Adipocyte (in vitro differentiated cells): ENCODE results near the gene CAPN11.

Source experiments
- DNase-seq: peaks from one replicate; pipeline ENCODE4 v3.0.0-alpha.2; 2015; ENCODE audit warnings: low read depth
- H3K27me3 ChIP-seq: replicated peaks from 2 replicates; pipeline ENCODE4 v1.7.0; 2013; ENCODE audit warnings: mild to moderate bottlenecking, low read length, moderate library complexity; ENCODE audit not compliant: control insufficient read depth, insufficient read depth
- H3K36me3 ChIP-seq: 2 replicates; pipeline ENCODE4 v1.7.0; 2013; ENCODE audit warnings: low read length, mild to moderate bottlenecking, moderate library complexity; ENCODE audit not compliant: control insufficient read depth, insufficient read depth, severe bottlenecking
- H3K4me1 ChIP-seq: 2 replicates; pipeline ENCODE4 v1.7.0; 2013; ENCODE audit warnings: mild to moderate bottlenecking, low read length, moderate library complexity; ENCODE audit not compliant: control insufficient read depth, insufficient read depth
- H3K4me3 ChIP-seq: 2 replicates; pipeline ENCODE4 v1.7.0; 2013; ENCODE audit warnings: mild to moderate bottlenecking, low read length, moderate library complexity
- H3K9ac ChIP-seq: 2 replicates; pipeline ENCODE4 v1.7.0; 2013; ENCODE audit warnings: mild to moderate bottlenecking, low read length, moderate library complexity
- H3K9me3 ChIP-seq: 2 replicates; pipeline ENCODE4 v1.7.0; 2013; ENCODE audit warnings: mild to moderate bottlenecking, low read length, moderate library complexity; ENCODE audit not compliant: control insufficient read depth

Gene CAPN11

DNA sequence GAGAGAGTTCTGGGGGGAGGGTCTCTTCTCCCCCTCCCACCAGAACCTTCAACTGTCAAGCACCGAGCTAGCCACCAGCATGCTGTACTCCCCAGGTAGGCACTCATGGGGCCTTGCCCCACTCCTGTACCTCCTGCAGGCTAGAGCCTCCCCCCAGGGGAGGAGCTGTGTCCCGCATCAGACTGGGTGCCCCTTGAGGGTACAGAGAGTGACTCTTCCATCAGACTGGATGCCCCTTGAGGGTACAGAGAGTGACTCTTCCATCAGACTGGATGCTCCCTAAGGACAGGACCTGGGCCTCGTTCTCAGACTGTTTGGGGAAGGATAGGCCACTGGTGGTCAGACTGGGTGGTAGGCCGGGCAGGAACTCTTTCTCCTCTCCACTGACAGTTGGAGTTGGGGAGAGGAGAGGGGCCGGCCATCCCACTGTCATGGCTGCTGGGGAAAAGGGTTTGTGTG lies at the start of gene CAPN11:
Gene CAPN11 (plus strand): TSS at position 51 of the 459 bp plus-strand sequence. CDS start 29 bp downstream, at position 80.
- DNase-seq, result no peak
- Histone ChIP-seq H3K36me3 (no peaks in the 10 kb centered on the region), H3K4me1 (peaks cover 12% of the 10 kb centered on the region), H3K27me3 (peaks cover 7% of the 10 kb centered on the region), H3K9me3 (no peaks in the 10 kb centered on the region), H3K4me3 (no peak within 1 kb of the TSS), H3K9ac (no peak within 1 kb of the TSS)

DNA sequence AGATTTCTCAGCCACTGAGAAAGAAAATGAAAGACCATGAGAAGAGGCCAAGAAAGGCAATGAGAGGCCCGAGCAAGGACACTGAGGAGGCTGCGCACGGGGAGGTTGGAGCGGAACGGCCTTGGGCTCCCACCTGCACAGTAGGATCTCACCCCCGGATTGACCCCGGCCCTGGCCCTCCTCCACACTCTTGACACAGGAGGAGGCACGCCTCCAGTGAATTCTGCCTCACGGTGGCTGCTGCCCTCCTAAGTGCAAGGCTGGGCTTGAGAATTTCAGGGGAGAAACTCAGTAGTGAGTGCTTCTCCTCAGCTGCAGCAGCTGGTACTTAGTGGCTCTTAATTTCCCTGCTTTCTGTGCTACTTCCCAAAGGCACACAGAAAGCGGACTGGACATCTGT lies 49.4 kb upstream of the CAPN11 start:
- peaks cover 56% of the 10 kb centered on the region for H3K36me3 ChIP-seq
- no peaks in the 10 kb centered on the region for H3K9me3 ChIP-seq

DNA sequence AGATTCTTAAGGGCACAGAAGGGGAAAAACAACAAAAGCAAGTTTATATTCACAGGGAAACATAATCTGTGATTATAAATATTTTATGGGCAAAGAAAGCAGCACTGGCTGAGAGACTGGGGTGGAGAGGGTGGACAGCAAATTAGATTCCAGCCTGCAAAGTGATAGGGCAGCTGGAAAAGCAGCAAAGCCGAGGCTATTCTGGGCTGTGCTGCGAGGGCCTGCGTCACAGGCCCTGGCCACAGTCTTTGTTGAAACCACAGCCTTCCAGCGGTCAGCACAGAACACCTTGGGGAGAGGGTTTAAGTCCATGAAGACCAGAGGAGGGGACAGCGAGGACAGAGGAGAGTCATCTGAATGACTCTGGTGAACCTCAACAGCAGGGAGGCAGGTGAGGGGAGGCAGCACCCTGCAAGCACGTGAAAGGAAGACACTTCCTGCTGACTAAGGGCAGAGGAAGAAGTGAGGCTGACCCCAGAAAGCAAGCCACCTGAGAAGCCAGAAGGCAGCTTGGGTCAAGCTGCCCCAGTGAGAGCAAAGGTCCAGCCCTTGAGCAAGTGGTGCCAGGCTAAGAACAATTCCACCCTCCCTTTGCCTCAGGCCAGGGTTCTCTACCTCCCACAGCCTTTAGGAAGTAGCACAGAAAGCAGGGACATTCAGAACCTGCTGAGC lies 48.5 kb upstream of the CAPN11 start:
- DNase-seq, result no peak
- peaks cover 17% of the 10 kb centered on the region for H3K4me1 ChIP-seq
- no peaks in the 10 kb centered on the region for H3K9me3 ChIP-seq
- H3K27me3 ChIP-seq, result no peaks in the 10 kb centered on the region
- no peak overlapping the region for H3K4me3 ChIP-seq
- H3K36me3 ChIP-seq, result peaks cover 56% of the 10 kb centered on the region
- no peak overlapping the region for H3K9ac ChIP-seq

More for the DNA sequence above, 49.4 kb upstream of the CAPN11 start:
- peaks cover 17% of the 10 kb centered on the region for H3K4me1 ChIP-seq
- H3K9ac ChIP-seq, result no peak overlapping the region
- DNase-seq, result no peak
- no peak overlapping the region for H3K4me3 ChIP-seq
- H3K27me3 ChIP-seq, result no peaks in the 10 kb centered on the region

DNA sequence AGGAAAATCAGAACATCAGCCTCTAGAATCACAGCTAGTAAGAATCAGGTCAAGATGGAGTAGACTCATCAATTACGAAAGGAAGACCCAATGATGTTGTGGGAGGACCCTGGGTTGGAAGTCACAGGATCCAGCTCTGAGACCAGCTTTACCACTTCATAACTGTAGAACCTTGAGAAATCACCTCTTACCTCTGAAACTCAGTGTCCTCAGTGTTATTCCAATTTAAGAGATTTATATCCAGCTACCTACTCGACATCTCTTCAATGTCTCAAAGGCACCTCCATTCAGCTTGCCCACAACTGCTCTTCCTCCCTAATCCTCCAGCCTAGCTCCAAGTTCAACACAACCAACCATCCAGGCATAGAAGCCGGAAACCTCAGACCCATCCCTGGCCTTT lies 47.7 kb upstream of the CAPN11 start:
- DNase-seq, result no peak
- peaks cover 60% of the 10 kb centered on the region for H3K36me3 ChIP-seq

DNA sequence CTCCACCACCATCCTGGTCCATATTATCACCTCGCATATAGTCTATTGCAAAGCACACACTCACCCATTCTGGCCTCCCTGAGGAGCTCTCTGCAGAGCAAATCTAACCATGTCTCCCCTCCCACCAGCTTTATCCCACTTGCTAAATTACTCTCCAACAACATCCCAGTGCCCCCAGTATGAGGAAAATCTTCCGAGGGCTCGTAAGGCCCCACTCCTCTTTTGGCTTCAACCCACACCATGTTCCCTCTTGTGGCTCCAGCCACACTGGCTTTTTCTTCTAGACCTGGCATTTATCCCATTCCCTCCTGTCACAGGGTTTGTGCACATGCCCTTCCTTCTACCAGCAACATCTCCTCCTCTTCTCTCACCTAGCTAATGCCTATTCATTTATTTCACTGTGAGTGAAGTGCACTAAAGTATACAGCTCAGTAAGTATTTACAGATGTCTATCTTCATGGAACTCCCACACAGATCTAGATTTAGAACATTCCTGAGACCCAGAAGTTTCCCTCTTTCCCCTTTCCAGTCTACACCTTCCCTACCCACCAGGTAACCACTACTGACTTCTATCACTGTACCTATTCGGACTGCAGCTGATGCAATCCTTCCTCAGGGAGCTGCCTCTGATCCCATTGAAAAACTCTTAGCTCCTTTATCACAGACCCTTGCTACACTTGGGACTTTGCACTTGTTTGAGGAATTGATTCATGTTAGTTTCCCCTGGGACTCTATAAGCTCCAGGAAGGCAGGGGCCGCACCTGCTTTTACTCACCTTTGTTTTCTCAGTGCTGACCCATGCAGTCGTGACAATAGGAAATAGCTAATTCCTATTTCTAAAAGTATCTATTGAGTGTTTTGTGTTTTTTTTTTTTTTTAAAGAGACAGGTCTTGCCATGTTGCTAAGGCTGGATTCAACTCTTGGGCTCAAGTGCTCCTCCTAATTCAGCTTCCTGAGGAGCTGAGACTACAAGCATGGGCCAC lies 46.9 kb upstream of the CAPN11 start:
- H3K36me3 ChIP-seq, result peaks cover 60% of the 10 kb centered on the region
- no peaks in the 10 kb centered on the region for H3K9me3 ChIP-seq

More for the DNA sequence above, 47.7 kb upstream of the CAPN11 start:
- H3K27me3 ChIP-seq, result no peaks in the 10 kb centered on the region
- H3K4me3 ChIP-seq, result no peak overlapping the region
- peaks cover 17% of the 10 kb centered on the region for H3K4me1 ChIP-seq
- H3K9ac ChIP-seq, result no peak overlapping the region
- H3K9me3 ChIP-seq, result no peaks in the 10 kb centered on the region

DNA sequence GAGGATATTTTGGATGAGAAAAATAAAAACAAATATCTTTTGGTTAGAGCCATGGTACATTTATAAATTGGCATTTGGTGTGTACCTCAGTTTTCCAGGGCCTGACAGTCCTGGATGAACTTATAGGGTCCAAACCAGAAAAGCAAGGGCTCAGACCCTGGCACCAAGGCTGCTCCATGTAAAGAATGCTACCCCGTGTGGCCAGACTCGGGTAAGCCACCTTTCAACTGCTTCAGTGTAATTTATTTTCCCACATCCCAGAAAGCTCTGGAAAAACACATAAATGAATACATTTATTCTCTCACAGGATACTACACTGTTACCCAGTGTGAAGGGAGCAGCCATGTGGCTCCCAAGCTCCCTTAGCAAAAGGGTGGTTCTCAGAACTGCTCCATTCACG lies 45.2 kb upstream of the CAPN11 start:
- Histone ChIP-seq H3K36me3 (peaks cover 54% of the 10 kb centered on the region), H3K9ac (no peak overlapping the region), H3K4me3 (no peak overlapping the region), H3K9me3 (no peaks in the 10 kb centered on the region), H3K4me1 (peaks cover 27% of the 10 kb centered on the region), H3K27me3 (no peaks in the 10 kb centered on the region)
- no peak for DNase-seq

More for the DNA sequence above, 46.9 kb upstream of the CAPN11 start:
- no peaks in the 10 kb centered on the region for H3K27me3 ChIP-seq
- no peak overlapping the region for H3K4me3 ChIP-seq
- peaks cover 17% of the 10 kb centered on the region for H3K4me1 ChIP-seq
- no peak overlapping the region for H3K9ac ChIP-seq
- no peak for DNase-seq

DNA sequence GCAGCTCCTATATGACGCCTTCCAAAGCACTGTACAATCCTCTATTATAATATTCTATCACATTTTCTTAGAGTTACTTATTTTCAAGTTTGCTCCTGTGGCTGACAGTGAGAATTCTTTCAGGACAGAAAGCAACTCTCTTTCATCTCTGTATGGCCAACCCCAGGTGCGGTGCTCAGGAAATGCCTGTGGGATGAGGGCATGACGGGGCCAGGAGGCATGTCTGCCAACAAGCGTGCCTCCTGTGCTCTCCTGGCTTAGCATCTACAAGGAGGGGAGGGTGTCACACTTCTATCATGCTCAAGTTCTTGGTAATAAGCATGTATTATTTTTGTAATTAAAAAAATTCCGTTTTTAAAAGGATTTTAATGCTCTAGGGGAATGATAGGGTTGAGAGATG lies 42.8 kb upstream of the CAPN11 start:
- H3K4me1 ChIP-seq, result peaks cover 35% of the 10 kb centered on the region
- no peaks in the 10 kb centered on the region for H3K9me3 ChIP-seq
- H3K27me3 ChIP-seq, result no peaks in the 10 kb centered on the region
- H3K9ac ChIP-seq, result peak overlapping the region; percentile 67
- peak overlapping the region; percentile 68 for H3K4me3 ChIP-seq
- H3K36me3 ChIP-seq, result peaks cover 41% of the 10 kb centered on the region
- no peak for DNase-seq

DNA sequence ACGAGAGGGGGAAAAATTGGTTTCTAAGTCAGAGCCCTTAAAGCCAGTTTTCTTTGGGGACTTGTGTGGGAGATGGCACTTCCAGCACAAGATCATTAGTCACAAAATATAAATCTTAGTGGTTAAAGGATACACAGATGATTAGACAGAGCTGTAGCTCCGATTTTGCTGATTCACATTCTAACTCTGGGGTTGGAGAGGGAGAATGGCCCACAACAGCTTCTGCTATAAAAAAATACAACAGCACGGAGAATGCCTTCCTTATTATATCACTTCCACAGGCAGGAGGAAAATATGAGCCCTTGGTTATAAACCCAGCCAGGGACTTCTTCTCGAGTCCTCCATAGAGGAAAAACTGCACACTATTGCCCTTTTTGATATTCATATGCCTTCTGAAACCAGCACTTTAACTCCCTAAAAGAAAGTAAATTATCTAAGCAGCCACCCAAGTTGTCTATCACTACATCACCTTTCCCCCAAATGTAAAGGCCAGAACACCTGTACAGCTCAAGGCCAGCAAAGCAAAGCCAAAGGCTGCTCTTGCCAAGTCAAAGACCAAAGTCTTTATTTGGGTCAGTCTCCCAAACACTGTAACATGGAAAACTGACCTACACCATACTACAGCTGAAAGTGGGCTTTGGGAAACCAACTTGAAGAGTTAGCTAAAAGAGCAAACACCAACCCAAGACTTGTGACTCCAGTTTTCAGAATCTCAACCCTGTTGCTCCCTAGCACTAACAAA lies 41.8 kb upstream of the CAPN11 start:
- Histone ChIP-seq H3K9ac (peak overlapping the region; percentile 67), H3K36me3 (peaks cover 32% of the 10 kb centered on the region), H3K9me3 (no peaks in the 10 kb centered on the region), H3K4me1 (peaks cover 35% of the 10 kb centered on the region), H3K4me3 (peak overlapping the region; percentile 68), H3K27me3 (no peaks in the 10 kb centered on the region)
- DNase-seq, result peak; percentile 82

DNA sequence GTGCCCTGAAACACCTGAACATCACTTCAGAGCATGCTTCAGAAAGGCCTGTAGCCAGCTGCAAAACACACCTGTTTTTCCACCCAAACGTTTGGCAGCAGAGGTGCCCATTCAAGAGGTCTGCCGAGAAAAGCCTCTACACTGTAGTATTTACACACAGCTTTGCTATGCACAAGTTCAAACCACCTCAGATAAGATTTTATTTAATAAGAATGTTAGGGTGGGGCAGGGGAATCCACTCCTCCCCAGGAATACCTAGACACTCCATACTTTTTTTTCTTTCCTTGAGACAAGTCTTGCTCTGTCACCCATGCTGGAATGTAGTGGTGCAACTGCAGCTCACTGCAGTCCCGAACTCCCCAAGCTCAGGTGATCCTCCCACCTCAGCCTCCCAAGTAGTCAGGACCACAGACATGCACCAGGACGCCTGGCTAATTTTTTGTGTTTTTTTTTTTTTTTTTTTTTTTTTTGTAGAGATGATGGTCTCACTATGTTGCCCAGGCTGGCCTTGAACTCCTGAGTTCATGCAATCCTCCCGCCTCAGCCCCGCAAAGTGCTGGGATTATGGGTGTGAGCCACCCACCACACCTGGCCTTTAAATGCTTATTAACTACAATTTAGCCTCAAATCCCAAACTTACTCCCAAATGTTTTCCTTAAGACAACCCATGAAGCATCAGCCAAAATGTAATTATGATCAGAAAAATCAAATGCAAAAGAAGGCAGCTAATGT lies 41.1 kb upstream of the CAPN11 start:
- Histone ChIP-seq H3K27me3 (no peaks in the 10 kb centered on the region), H3K9ac (no peak overlapping the region), H3K9me3 (no peaks in the 10 kb centered on the region), H3K4me1 (peaks cover 38% of the 10 kb centered on the region), H3K36me3 (peaks cover 25% of the 10 kb centered on the region), H3K4me3 (peak overlapping the region; percentile 68)
- no peak for DNase-seq

DNA sequence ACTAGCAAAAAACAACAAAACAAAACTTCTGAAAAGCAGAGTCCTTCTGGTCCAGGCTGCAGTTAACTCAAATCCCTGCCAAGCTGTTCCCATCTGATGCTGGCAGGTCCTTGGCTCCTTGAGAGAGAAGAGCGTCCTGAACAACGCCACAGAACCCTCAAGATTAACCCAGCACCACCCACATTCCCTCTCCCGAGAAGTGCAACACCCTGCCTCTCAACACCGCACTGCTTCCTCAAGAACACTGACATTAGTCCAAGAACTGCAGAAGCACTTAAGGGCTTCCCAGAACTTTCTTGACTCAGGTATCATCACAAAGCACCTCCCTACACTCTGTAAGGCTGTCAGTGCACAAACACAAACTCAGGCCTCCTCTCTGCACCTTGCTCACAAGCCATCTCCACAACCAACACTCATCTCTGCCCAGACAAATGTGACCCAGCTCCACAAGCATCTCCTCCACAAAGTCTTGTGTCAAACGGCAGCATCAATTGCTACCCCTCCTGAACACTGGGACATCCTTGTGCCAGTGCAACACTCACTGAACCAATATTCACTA lies 38.8 kb upstream of the CAPN11 start:
- no peak overlapping the region for H3K4me3 ChIP-seq
- DNase-seq, result no peak
- peaks cover 8% of the 10 kb centered on the region for H3K36me3 ChIP-seq
- H3K9ac ChIP-seq, result no peak overlapping the region
- H3K4me1 ChIP-seq, result peaks cover 49% of the 10 kb centered on the region
- H3K9me3 ChIP-seq, result no peaks in the 10 kb centered on the region
- no peaks in the 10 kb centered on the region for H3K27me3 ChIP-seq
